Glomerular endothelial cell (primary cell): ENCODE data around the gene FAM89B. TPM values are rescaled to one million over a fixed set of nuclear protein-coding genes. Genes with fewer than 3 reads are reported as not detected.

Experiments
- total RNA-seq: library from RNA; depleted of rRNA; stranded (reverse); fragments of >200 nt; gene quantifications from 2 replicates; pipeline ENCODE4 v1.2.3, GENCODE V29; 2015

Gene FAM89B
- total RNA-seq, 1 donor from 2014 or later: 90.4 TPM

Other genes starting within 250 kb of the FAM89B start
- 40.9 and 52.2 TPM in 2 replicates for gene DPF2, start 238.7 kb upstream of the FAM89B start, total RNA-seq
- 0.41 TPM in 1 of 2 replicates, not detected in the other for gene TIGD3, start 217.8 kb upstream of the FAM89B start, total RNA-seq
- 2.0 and 3.5 TPM in 2 replicates for gene SLC25A45, start 189.9 kb upstream of the FAM89B start, total RNA-seq
- gene FRMD8, start 185.9 kb upstream of the FAM89B start, total RNA-seq: 120 and 121 TPM in 2 replicates
- gene NEAT1, start 149.7 kb upstream of the FAM89B start, total RNA-seq: 125 and 425 TPM in 2 replicates
- gene MALAT1, start 73.5 kb upstream of the FAM89B start, total RNA-seq: 3,312 and 7,796 TPM in 2 replicates
- 94.4 and 104 TPM in 2 replicates for gene SCYL1, start 47.5 kb upstream of the FAM89B start, total RNA-seq
- 104 and 131 TPM in 2 replicates for gene LTBP3, start 14.2 kb upstream of the FAM89B start, total RNA-seq
- gene ZNRD2, start 2.1 kb upstream of the FAM89B start, total RNA-seq: 59.4 and 66.4 TPM in 2 replicates
- gene EHBP1L1, start 3.5 kb downstream of the FAM89B start, total RNA-seq: 24.4 and 27.8 TPM in 2 replicates
- gene KCNK7, start 23.3 kb downstream of the FAM89B start, total RNA-seq: 0.58 TPM in 1 of 2 replicates, not detected in the other
- 100 and 181 TPM in 2 replicates for gene MAP3K11, start 41.7 kb downstream of the FAM89B start, total RNA-seq
- gene PCNX3, start 43.2 kb downstream of the FAM89B start, total RNA-seq: 51.0 and 67.8 TPM in 2 replicates
- 60.7 and 102 TPM in 2 replicates for gene SIPA1, start 65.6 kb downstream of the FAM89B start, total RNA-seq
- gene RELA, start 90.4 kb downstream of the FAM89B start, total RNA-seq: 89.0 and 118 TPM in 2 replicates
- 38.9 and 47.5 TPM in 2 replicates for gene KAT5, start 139.7 kb downstream of the FAM89B start, total RNA-seq
- gene RNASEH2C, start 148.3 kb downstream of the FAM89B start, total RNA-seq: 76.5 and 87.6 TPM in 2 replicates
- gene AP5B1, start 208.4 kb downstream of the FAM89B start, total RNA-seq: 15.8 and 18.8 TPM in 2 replicates
- gene OVOL1, start 214.5 kb downstream of the FAM89B start, total RNA-seq: not detected in 2 replicates